ENCODE results near the gene SRP19. TPM values are rescaled to one million over a fixed set of nuclear protein-coding genes. Genes with fewer than 3 reads are reported as not detected.

The SRP19 gene
- total RNA-seq, 1 donor from 2014 or later = 54.8 TPM

DNA sequence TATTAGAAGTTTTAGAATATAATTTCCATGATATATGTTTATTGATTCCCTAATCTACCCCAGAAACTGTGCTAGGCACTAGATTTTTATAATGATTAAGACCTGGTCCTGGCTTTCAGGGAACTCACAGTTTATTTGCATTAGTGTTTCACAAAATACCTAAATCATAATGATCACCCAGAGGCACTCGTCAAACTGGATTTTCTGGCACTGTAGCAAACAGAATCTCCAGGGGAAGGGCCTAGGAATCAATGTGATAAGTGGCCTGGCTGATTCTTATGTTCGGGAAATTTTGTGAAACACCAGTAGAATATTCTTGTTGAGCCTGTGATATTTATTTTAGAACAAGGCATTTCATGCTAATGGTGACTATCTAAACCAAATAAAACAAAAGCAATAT is 37.4 kb upstream of the SRP19 start:
- H3K4me3 Mint-ChIP-seq (ENCODE audit: unreplicated experiment) = no peak overlapping the region
- no peak for TF ChIP-seq CTCF (IDR thresholded peaks at IDR 0.05; ENCODE audit: partially characterized antibody, unreplicated experiment)
- DNase-seq = no peak
- no peak overlapping the region for H3K27ac Mint-ChIP-seq (ENCODE audit: unreplicated experiment)
- H3K9me3 Mint-ChIP-seq (ENCODE audit: unreplicated experiment) = peaks cover 2% of the 10 kb centered on the region
- no peaks in the 10 kb centered on the region for H3K4me1 Mint-ChIP-seq (ENCODE audit: low read depth, unreplicated experiment)
- no peaks in the 10 kb centered on the region for H3K27me3 Mint-ChIP-seq (ENCODE audit: unreplicated experiment)
- H3K36me3 Mint-ChIP-seq (ENCODE audit: unreplicated experiment) = no peaks in the 10 kb centered on the region

- Mint-ChIP-seq H3K9me3 (ENCODE audit: unreplicated experiment) (peaks cover 2% of the 10 kb centered on the region), H3K4me1 (ENCODE audit: low read depth, unreplicated experiment) (no peaks in the 10 kb centered on the region)
- no peak for TF ChIP-seq CTCF (IDR thresholded peaks at IDR 0.05; ENCODE audit: partially characterized antibody, unreplicated experiment)
Observed at GRCh38 chr5:112824197-112824596, 36.9 kb upstream of the SRP19 start.

DNA sequence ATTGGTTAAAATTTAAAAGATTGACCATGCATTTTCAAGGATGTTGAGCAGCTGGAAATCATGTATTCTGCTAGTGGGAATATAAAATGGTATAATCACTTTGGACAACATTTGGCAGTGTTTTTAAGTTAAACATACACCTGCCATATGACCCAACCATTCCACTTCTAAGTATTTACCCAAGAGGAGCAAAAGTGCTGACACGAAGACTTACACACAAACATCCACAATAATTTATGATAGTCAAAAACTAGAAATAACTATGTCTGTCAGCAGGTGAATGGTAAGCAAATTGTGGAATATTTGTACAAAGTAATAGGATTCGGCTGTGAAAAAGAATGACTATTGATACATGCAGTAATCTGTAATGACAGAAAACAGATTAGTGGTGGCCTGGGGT is 30.7 kb upstream of the SRP19 start:
- Mint-ChIP-seq H3K36me3 (ENCODE audit: unreplicated experiment) (no peaks in the 10 kb centered on the region), H3K4me1 (ENCODE audit: low read depth, unreplicated experiment) (no peaks in the 10 kb centered on the region), H3K27me3 (ENCODE audit: unreplicated experiment) (peaks cover 2% of the 10 kb centered on the region), H3K4me3 (ENCODE audit: unreplicated experiment) (no peak overlapping the region), H3K9me3 (ENCODE audit: unreplicated experiment) (no peaks in the 10 kb centered on the region), H3K27ac (ENCODE audit: unreplicated experiment) (no peak overlapping the region)
- no peak for DNase-seq
- no peak for TF ChIP-seq CTCF (IDR thresholded peaks at IDR 0.05; ENCODE audit: partially characterized antibody, unreplicated experiment)

More at GRCh38 chr5:112824197-112824596, 36.9 kb upstream of the SRP19 start:
- DNase-seq = no peak
- H3K27me3 Mint-ChIP-seq (ENCODE audit: unreplicated experiment) = no peaks in the 10 kb centered on the region
- H3K36me3 Mint-ChIP-seq (ENCODE audit: unreplicated experiment) = no peaks in the 10 kb centered on the region
- H3K27ac Mint-ChIP-seq (ENCODE audit: unreplicated experiment) = no peak overlapping the region
- no peak overlapping the region for H3K4me3 Mint-ChIP-seq (ENCODE audit: unreplicated experiment)

- DNase-seq = no peak
- Mint-ChIP-seq H3K27ac (ENCODE audit: unreplicated experiment) (no peak overlapping the region), H3K9me3 (ENCODE audit: unreplicated experiment) (no peaks in the 10 kb centered on the region), H3K4me3 (ENCODE audit: unreplicated experiment) (no peak overlapping the region), H3K36me3 (ENCODE audit: unreplicated experiment) (peaks cover 7% of the 10 kb centered on the region), H3K27me3 (ENCODE audit: unreplicated experiment) (peaks cover 2% of the 10 kb centered on the region), H3K4me1 (ENCODE audit: low read depth, unreplicated experiment) (no peaks in the 10 kb centered on the region)
- no peak for TF ChIP-seq CTCF (IDR thresholded peaks at IDR 0.05; ENCODE audit: partially characterized antibody, unreplicated experiment)
Observed at GRCh38 chr5:112833971-112834370, 27.1 kb upstream of the SRP19 start.

- H3K9me3 Mint-ChIP-seq (ENCODE audit: unreplicated experiment) = peaks cover 4% of the 10 kb centered on the region
- peaks cover 5% of the 10 kb centered on the region for H3K27me3 Mint-ChIP-seq (ENCODE audit: unreplicated experiment)
- H3K36me3 Mint-ChIP-seq (ENCODE audit: unreplicated experiment) = peaks cover 29% of the 10 kb centered on the region
- TF ChIP-seq CTCF (IDR thresholded peaks at IDR 0.05; ENCODE audit: partially characterized antibody, unreplicated experiment) = no peak
- no peak overlapping the region for H3K27ac Mint-ChIP-seq (ENCODE audit: unreplicated experiment)
- no peak overlapping the region for H3K4me3 Mint-ChIP-seq (ENCODE audit: unreplicated experiment)
- no peak for DNase-seq
- peaks cover 3% of the 10 kb centered on the region for H3K4me1 Mint-ChIP-seq (ENCODE audit: low read depth, unreplicated experiment)
Observed at GRCh38 chr5:112844489-112844888, 16.6 kb upstream of the SRP19 start.

All from glutamatergic neuron (in vitro differentiated cells).